ENCODE data around the gene CALHM2. TPM values are rescaled to one million over a fixed set of nuclear protein-coding genes. Genes with fewer than 3 reads are reported as not detected.

CALHM2 gene
- total and polyA plus RNA-seq, 2 donors (not counting 3 experiments of a cell fraction or from before 2014, with no cell fraction given) = 32.1 to 38.4 TPM

GRCh38 chr10:103441611-103442010, 10.6 kb downstream of the CALHM2 start:
- no peak for FAIRE-seq
- DNase-seq (ENCODE audit: low read depth, low spot score) = no peak
- no TSS peak for BruUV-seq (replicated peaks)
- no peak overlapping the region for H3K27ac ChIP-seq (ENCODE audit: insufficient read depth, low read depth, low read length)
- peaks cover 24% of the 10 kb centered on the region for H3K4me1 ChIP-seq (ENCODE audit: control insufficient read depth, extremely low read depth, insufficient read depth, low read length)
- POLR2A ChIA-PET = no interaction called here
- no peaks in the 10 kb centered on the region for H4K20me1 ChIP-seq (replicated peaks; ENCODE audit: control insufficient read depth, extremely low read depth, insufficient read depth, low read length)
- H3K4me3 ChIP-seq (replicated peaks in 1 of 3; ENCODE audit: insufficient read depth in 1 of 3, low read depth in 1 of 3, low read length in 3 of 3) = no peak overlapping the region
- no peak overlapping the region for H2AFZ ChIP-seq (ENCODE audit: low read depth, low read length)
- TF ChIP-seq CTCF (IDR thresholded peaks at IDR 0.05; ENCODE audit: extremely low read depth in 1 of 2, insufficient read depth in 1 of 2, low read depth in 1 of 2, low read length in 2 of 2) (no peak), MYC (IDR thresholded peaks at IDR 0.05; ENCODE audit: low read depth, low read length) (no peak), EZH2 (IDR thresholded peaks at IDR 0.05; ENCODE audit: borderline replicate concordance, low read depth, low read length, severe bottlenecking) (no peak), MAX (IDR thresholded peaks at IDR 0.05; ENCODE audit: insufficient read depth, insufficient read length) (no peak), FOS (IDR thresholded peaks at IDR 0.05; ENCODE audit: borderline replicate concordance, insufficient read depth, low read length) (no peak), POLR2A (IDR thresholded peaks at IDR 0.05; ENCODE audit: low read depth, low read length) (no peak)
- no peak overlapping the region for H3K4me2 ChIP-seq (ENCODE audit: insufficient read depth, low read length)
- intact Hi-C loops (cut with micrococcal nuclease) = no loop called here
- H3K9me3 ChIP-seq (replicated peaks; ENCODE audit: control insufficient read depth, insufficient read depth, low read length) = no peaks in the 10 kb centered on the region
- no peak overlapping the region for H3K9ac ChIP-seq (replicated peaks; ENCODE audit: extremely low read depth, insufficient read depth, low read length)
- CTCF ChIA-PET = no interaction called here
- no peaks in the 10 kb centered on the region for H3K9me1 ChIP-seq (replicated peaks; ENCODE audit: control insufficient read depth, extremely low read depth, insufficient read depth, low read length)
- no peaks in the 10 kb centered on the region for H3K27me3 ChIP-seq (ENCODE audit: control insufficient read depth in 2 of 2, insufficient read depth in 2 of 2, low read length in 2 of 2)
- dilution Hi-C loops (cut with MboI; ENCODE audit: extremely low pct_ligation_motif_present, low sequenced_read_pairs) = no loop called here
- no peaks in the 10 kb centered on the region for H3K79me2 ChIP-seq (ENCODE audit: control insufficient read depth, insufficient read depth, low read length)
- H3K36me3 ChIP-seq (ENCODE audit: control insufficient read depth in 2 of 2, extremely low read depth in 1 of 2, insufficient read depth in 2 of 2, low read length in 2 of 2) = peaks cover 29 to 61% of the 10 kb centered on the region in 2 experiments

- no peak overlapping the region for H3K4me2 ChIP-seq (ENCODE audit: insufficient read depth, low read length)
- dilution Hi-C loops (cut with MboI; ENCODE audit: extremely low pct_ligation_motif_present, low sequenced_read_pairs) = no loop called here
- H3K36me3 ChIP-seq (ENCODE audit: control insufficient read depth in 2 of 2, extremely low read depth in 1 of 2, insufficient read depth in 2 of 2, low read length in 2 of 2) = peaks cover 31 to 64% of the 10 kb centered on the region in 2 experiments
- H2AFZ ChIP-seq (ENCODE audit: low read depth, low read length) = no peak overlapping the region
- POLR2A ChIA-PET = no interaction called here
- H3K27me3 ChIP-seq (ENCODE audit: control insufficient read depth in 2 of 2, insufficient read depth in 2 of 2, low read length in 2 of 2) = no peaks in the 10 kb centered on the region
- peaks cover 20% of the 10 kb centered on the region for H3K4me1 ChIP-seq (ENCODE audit: control insufficient read depth, extremely low read depth, insufficient read depth, low read length)
- FAIRE-seq (no peak), DNase-seq (ENCODE audit: low read depth, low spot score) (no peak)
- H3K9ac ChIP-seq (replicated peaks; ENCODE audit: extremely low read depth, insufficient read depth, low read length) = no peak overlapping the region
- no peaks in the 10 kb centered on the region for H3K79me2 ChIP-seq (ENCODE audit: control insufficient read depth, insufficient read depth, low read length)
- no peak overlapping the region for H3K27ac ChIP-seq (ENCODE audit: insufficient read depth, low read depth, low read length)
- no peaks in the 10 kb centered on the region for H3K9me3 ChIP-seq (replicated peaks; ENCODE audit: control insufficient read depth, insufficient read depth, low read length)
- no peak overlapping the region for H3K4me3 ChIP-seq (replicated peaks in 1 of 3; ENCODE audit: insufficient read depth in 1 of 3, low read depth in 1 of 3, low read length in 3 of 3)
- intact Hi-C loops (cut with micrococcal nuclease) = no loop called here
- H4K20me1 ChIP-seq (replicated peaks; ENCODE audit: control insufficient read depth, extremely low read depth, insufficient read depth, low read length) = no peaks in the 10 kb centered on the region
- TF ChIP-seq MAX (IDR thresholded peaks at IDR 0.05; ENCODE audit: insufficient read depth, insufficient read length) (no peak), GATA2 (IDR thresholded peaks at IDR 0.05; ENCODE audit: insufficient read depth, insufficient read length, low read depth, low read length) (no peak), MYC (IDR thresholded peaks at IDR 0.05; ENCODE audit: low read depth, low read length) (no peak), POLR2AphosphoS5 (IDR thresholded peaks at IDR 0.05; ENCODE audit: insufficient read depth, low read depth, low read length) (no peak), JUN (IDR thresholded peaks at IDR 0.05; ENCODE audit: borderline replicate concordance, insufficient read depth, insufficient read length, low read depth) (no peak), FOS (IDR thresholded peaks at IDR 0.05; ENCODE audit: borderline replicate concordance, insufficient read depth, low read length) (no peak), CTCF (IDR thresholded peaks at IDR 0.05; ENCODE audit: extremely low read depth in 1 of 2, insufficient read depth in 1 of 2, low read depth in 1 of 2, low read length in 2 of 2) (no peak), EZH2 (IDR thresholded peaks at IDR 0.05; ENCODE audit: borderline replicate concordance, low read depth, low read length, severe bottlenecking) (no peak), POLR2A (IDR thresholded peaks at IDR 0.05; ENCODE audit: low read depth, low read length) (no peak)
- no peaks in the 10 kb centered on the region for H3K9me1 ChIP-seq (replicated peaks; ENCODE audit: control insufficient read depth, extremely low read depth, insufficient read depth, low read length)
- CTCF ChIA-PET = no interaction called here
- no TSS peak for BruUV-seq (replicated peaks)
Measured at GRCh38 chr10:103441206-103441605, 11.0 kb downstream of the CALHM2 start.

All from endothelial cell of umbilical vein (primary cell).